Tibial nerve (tissue), 4 donors: ENCODE results near the gene ID2. TPM values are rescaled to one million over a fixed set of nuclear protein-coding genes. Genes with fewer than 3 reads are reported as not detected.

Source experiments
- DNase-seq, 2 donors: peaks; one replicate each; pipeline ENCODE4 v3.0.0-alpha.2; 2019; ENCODE audit warnings: low spot score in 2 of 2
- H3K27ac ChIP-seq, 4 donors: fragments of 200-600 bp; sonication (generic) in 3 of 4; one replicate each; pipeline ENCODE4 v1.5.1; 2017 to 2019; ENCODE audit warnings: mild to moderate bottlenecking in 1 of 4
- H3K27me3 ChIP-seq, 2 donors: fragments of 200-600 bp; sonication (generic) in 1 of 2; one replicate each; pipeline versions ENCODE4 v1.5.1 to v1.6.0; 2017 to 2019
- H3K36me3 ChIP-seq, 3 donors: fragments of 200-600 bp; sonication (generic); one replicate each; pipeline ENCODE4 v1.5.1; 2018 to 2019
- H3K4me1 ChIP-seq, 4 donors: fragments of 200-600 bp; sonication (generic) in 3 of 4; one replicate each; pipeline ENCODE4 v1.5.1; 2017 to 2019
- H3K4me3 ChIP-seq, 4 donors: fragments of 200-600 bp; sonication (generic) in 3 of 4; one replicate each; pipeline ENCODE4 v1.5.1; 2017 to 2019; ENCODE audit warnings: mild to moderate bottlenecking in 1 of 4, moderate library complexity in 1 of 4
- H3K9me3 ChIP-seq, 4 donors: fragments of 200-600 bp; sonication (generic) in 3 of 4; one replicate each; pipeline ENCODE4 v1.5.1; 2017 to 2019
- CTCF ChIP-seq, 5 experiments: fragments of 200-600 bp in 3 of 5; fragments of 450-650 bp in 2 of 5; sonication (generic) in 3 of 5; IDR thresholded peaks; one replicate each; pipeline ENCODE4 v1.5.1; 2016 to 2019; ENCODE audit warnings: antibody characterized with exemption in 5 of 5, mild to moderate bottlenecking in 3 of 5, moderate library complexity in 2 of 5
- EP300 ChIP-seq, 2 donors: sonication (generic); formaldehyde crosslinking; IDR thresholded peaks; one replicate each; pipeline ENCODE4 v1.6.1; 2017; ENCODE audit warnings: antibody characterized with exemption in 2 of 2, mild to moderate bottlenecking in 1 of 2
- POLR2A ChIP-seq, 2 donors: fragments of 450-650 bp; IDR thresholded peaks; one replicate each; pipeline ENCODE4 v1.6.1; 2017; ENCODE audit warnings: antibody characterized with exemption in 2 of 2, mild to moderate bottlenecking in 2 of 2, moderate library complexity in 2 of 2
- WGBS, 2 donors: methylation state at CpG; one replicate each; pipeline ENCODE4 v1.1.5; 2018; 5-methylcytosine and 5-hydroxymethylcytosine counted together
- total RNA-seq, 4 donors: library from RNA; depleted of rRNA; stranded (reverse); fragments of >200 nt; gene quantifications; one replicate each; pipeline ENCODE4 v1.1.0, GENCODE V29; 2016

The ID2 gene
- total RNA-seq, 4 donors from 2014 or later, result 145 to 208 (median 166) TPM

DNA sequence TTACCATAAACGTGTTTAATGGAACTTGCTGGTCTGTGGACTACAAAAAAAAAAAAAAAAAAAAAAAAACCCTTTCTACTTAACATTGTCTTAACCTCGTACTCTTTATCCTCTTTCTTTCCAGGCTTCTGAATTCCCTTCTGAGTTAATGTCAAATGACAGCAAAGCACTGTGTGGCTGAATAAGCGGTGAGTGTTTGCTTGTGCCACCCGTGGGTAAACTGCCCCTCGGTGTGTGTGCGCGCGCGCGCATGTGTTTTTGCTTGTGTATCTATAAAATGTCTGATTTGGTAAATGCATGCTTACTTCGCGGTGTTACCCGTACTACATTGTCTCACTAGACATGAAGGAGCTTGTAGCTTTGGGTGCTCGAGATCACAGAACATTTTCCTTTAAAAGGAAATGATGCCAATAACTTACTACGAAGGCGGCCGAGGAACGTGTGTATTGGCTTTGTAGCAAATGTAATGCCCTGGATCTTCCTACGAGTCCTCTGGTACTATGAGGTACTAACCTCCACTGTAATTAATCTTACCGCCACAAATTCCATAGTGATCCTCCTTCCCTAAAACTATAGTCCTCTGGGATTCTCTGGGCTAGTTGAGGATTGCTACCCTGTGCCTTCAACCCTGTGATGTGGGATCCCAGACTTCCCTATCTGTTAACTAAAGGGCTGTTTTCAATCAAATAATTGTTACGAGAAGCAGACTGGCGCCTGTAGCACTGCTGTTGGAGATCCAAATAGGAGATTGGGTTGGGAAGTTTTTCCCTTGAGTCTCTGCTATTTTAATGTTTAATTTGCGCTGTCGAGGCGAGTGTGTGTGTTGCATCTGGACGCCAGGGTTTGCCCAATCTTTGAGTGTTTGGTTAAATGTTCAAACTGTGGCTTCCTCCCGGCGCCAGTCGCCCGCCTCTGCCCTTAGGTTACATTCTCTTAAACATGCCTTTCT, 1.1 kb downstream of the ID2 start:
- no peaks in the 10 kb centered on the region for H3K36me3 ChIP-seq
- WGBS, 2 donors, result 6 to 9% methylated on average over 30 of the region's 30 CpGs
- H3K27ac ChIP-seq, result peak overlapping the region; percentile 57 to 98 (median 86)
- peaks cover 0 to 43% (median 4%) of the 10 kb centered on the region in 4 donors for H3K4me1 ChIP-seq
- peak overlapping the region; percentile 59 to 78 (median 74) for H3K4me3 ChIP-seq
- H3K27me3 ChIP-seq, result peaks cover 0 to 2% of the 10 kb centered on the region in 2 donors
- no peaks in the 10 kb centered on the region for H3K9me3 ChIP-seq
- TF ChIP-seq POLR2A (IDR thresholded peaks at IDR 0.05) (peak in 1 of 2 donors; percentile 18), CTCF (IDR thresholded peaks at IDR 0.05) (no peak), EP300 (IDR thresholded peaks at IDR 0.05) (peak in 1 of 2 donors; percentile 39)
- DNase-seq, result peak in 1 of 2 donors; percentile 43

- Histone ChIP-seq H3K27me3 (peaks cover 0 to 2% of the 10 kb centered on the region in 2 donors), H3K9me3 (no peaks in the 10 kb centered on the region), H3K36me3 (no peaks in the 10 kb centered on the region), H3K27ac (peak overlapping the region; percentile 75 to 98 (median 91)), H3K4me3 (peak overlapping the region; percentile 52 to 79 (median 74)), H3K4me1 (peaks cover 0 to 35% (median 4%) of the 10 kb centered on the region in 4 donors)
- peak in 1 of 2 donors; percentile 41 for DNase-seq
- WGBS, 2 donors, result 15 to 29% methylated on average over 3 of the region's 3 CpGs
- no peak for TF ChIP-seq CTCF (IDR thresholded peaks at IDR 0.05)
- TF ChIP-seq EP300 (IDR thresholded peaks at IDR 0.05), result no peak
- no peak for TF ChIP-seq POLR2A (IDR thresholded peaks at IDR 0.05)
Observed at GRCh38 chr2:8684540-8684877, 2.7 kb downstream of the ID2 start.

GRCh38 chr2:8684878-8685696, 3.2 kb downstream of the ID2 start:
- peak overlapping the region; percentile 75 to 98 (median 91) for H3K27ac ChIP-seq

DNA sequence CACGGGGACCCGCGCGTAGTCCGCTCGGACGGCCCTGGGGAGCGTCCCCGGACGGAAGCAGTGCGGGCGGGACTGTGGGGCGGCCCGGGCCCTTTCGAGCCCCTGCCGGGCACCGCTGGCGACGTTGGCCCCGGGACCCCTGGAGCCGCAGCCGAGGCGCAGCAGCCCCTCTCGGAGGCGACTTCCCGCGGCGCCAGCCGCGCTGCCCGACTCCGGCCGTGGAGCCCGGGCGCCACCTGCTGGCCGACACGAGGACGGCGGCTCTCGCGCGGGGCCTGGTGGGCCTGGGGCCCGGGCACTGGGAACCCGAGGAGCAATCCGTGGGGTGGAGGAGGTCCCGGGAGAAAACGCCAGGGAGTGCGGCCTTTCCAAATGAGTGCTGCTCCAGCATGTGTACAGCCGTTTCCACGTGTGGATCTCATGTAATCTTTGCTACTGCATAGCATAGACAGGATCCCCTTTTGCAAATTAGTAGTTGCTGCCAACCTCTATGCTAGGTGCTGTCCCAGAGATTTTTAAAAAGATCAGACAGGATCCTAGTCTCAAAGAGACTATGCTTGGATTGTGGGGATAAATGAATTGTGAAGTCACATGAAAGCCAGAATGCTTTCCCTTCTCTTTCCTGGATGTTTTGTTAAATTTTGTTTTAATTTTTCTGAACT, 4.0 kb downstream of the ID2 start:
- Histone ChIP-seq H3K27me3 (peaks cover 0 to 2% of the 10 kb centered on the region in 2 donors), H3K36me3 (no peaks in the 10 kb centered on the region), H3K4me3 (peak overlapping the region; percentile 52 to 79 (median 74)), H3K27ac (peak overlapping the region; percentile 75 to 98 (median 91)), H3K4me1 (peaks cover 0 to 22% (median 3%) of the 10 kb centered on the region in 4 donors), H3K9me3 (no peaks in the 10 kb centered on the region)
- DNase-seq, result peak; percentile 31 to 63
- WGBS, 2 donors, result 0% methylated on average over 9 to 24 of the region's 50 CpGs
- TF ChIP-seq CTCF (IDR thresholded peaks at IDR 0.05), result peak; percentile 98 to 100 (median 98)
- TF ChIP-seq EP300 (IDR thresholded peaks at IDR 0.05), result no peak

More at GRCh38 chr2:8684878-8685696, 3.2 kb downstream of the ID2 start:
- H3K27me3 ChIP-seq, result peaks cover 0 to 2% of the 10 kb centered on the region in 2 donors
- no peak for TF ChIP-seq CTCF (IDR thresholded peaks at IDR 0.05)
- TF ChIP-seq POLR2A (IDR thresholded peaks at IDR 0.05), result peak in 1 of 2 donors; percentile 13
- TF ChIP-seq EP300 (IDR thresholded peaks at IDR 0.05), result peak in 1 of 2 donors; percentile 30
- 2 to 3% methylated on average over 8 to 49 of the region's 87 CpGs for WGBS, 2 donors
- peak; percentile 30 to 31 for DNase-seq
- peaks cover 0 to 29% (median 4%) of the 10 kb centered on the region in 4 donors for H3K4me1 ChIP-seq
- peak overlapping the region; percentile 52 to 79 (median 74) for H3K4me3 ChIP-seq
- H3K9me3 ChIP-seq, result no peaks in the 10 kb centered on the region
- H3K36me3 ChIP-seq, result no peaks in the 10 kb centered on the region
